Mesodermal cell (in vitro differentiated cells): ENCODE results near the gene DQX1.

Experiments
- H3K27ac ChIP-seq: 2 replicates; pipeline ENCODE4 v1.7.0; 2013; ENCODE audit warnings: mild to moderate bottlenecking, low read depth, low read length, moderate library complexity; ENCODE audit not compliant: severe bottlenecking
- H3K36me3 ChIP-seq: 2 replicates; pipeline ENCODE4 v1.7.1; 2013; ENCODE audit warnings: mild to moderate bottlenecking, low read length, moderate library complexity; ENCODE audit not compliant: control insufficient read depth, insufficient read depth
- H3K4me1 ChIP-seq: one replicate; pipeline ENCODE4 v1.7.1; 2013; ENCODE audit warnings: mild to moderate bottlenecking, low read length; ENCODE audit not compliant: insufficient read depth, control insufficient read depth, poor library complexity, severe bottlenecking
- H3K4me3 ChIP-seq: 2 replicates; pipeline ENCODE4 v1.7.0; 2013; ENCODE audit warnings: low read length, control low read depth, mild to moderate bottlenecking; ENCODE audit not compliant: insufficient read depth, poor library complexity, severe bottlenecking; ENCODE audit errors: extremely low read depth
- H3K9me3 ChIP-seq: 2 replicates; pipeline ENCODE4 v1.7.1; 2013; ENCODE audit warnings: mild to moderate bottlenecking, low read length, moderate library complexity; ENCODE audit not compliant: control insufficient read depth
- WGBS, 2 experiments: methylation state at CpG; one replicate each; pipeline ENCODE4 v1.1.5; 2013; ENCODE audit warnings: missing lambda C conversion rate in 2 of 2; ENCODE audit not compliant: insufficient coverage in 2 of 2; 5-methylcytosine and 5-hydroxymethylcytosine counted together

DQX1 gene

DNA sequence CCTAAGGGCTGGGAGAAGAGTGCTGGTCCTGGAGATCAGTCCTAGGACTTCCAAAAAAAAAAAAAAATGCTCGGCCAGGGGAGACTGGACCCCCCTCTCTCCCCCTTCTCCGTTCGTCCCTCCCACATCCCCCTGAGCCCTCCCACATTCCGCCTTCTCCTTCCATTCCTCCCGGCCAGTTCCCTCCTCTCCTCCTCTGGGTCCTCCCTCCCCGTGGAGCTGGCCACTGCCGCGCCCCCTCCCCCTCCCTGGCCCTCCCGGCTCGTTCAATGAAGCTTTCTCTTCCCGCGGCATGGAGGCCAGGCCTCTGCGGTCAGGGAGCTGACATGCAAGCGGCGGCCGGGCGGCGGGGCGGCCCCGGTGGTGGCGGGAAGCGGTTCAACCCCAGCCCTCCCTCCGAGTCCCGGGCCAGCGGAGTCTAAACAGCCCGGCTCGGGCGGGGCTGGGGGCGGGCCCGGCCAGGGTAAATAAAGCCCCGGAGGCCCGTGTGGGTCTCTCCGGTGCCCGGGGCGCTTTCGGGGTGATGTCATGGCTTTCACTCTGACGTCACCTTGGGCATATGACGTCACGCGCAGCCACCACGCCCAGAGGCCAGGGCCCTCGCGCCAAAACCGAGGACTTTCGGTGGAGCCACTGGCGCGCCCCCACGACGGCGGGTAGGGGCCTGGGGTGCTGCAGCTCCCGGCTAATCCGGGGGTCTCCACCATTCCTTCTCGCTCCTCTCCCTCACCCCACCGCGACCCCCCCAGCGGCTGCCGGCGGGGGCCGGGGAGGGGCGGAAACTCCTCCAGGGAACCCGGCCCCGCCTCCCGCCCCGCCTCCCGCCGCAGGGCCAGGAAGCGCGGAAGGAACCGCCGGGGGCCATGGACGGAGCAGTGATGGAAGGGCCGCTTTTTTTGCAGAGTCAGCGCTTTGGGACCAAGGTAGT, 28.1 kb upstream of the DQX1 start, which contains the start of the genes DOK1 and LOXL3:
DOK1 (plus strand) TSS at position 829 of the 928 bp plus-strand sequence; CDS start at position 864, 35 bp downstream.
LOXL3 (minus strand) TSS at position 51 of the 928 bp plus-strand sequence. CDS start 1,308 bp downstream, outside the sequence.
- H3K4me3 ChIP-seq, result peak within 1 kb of the TSS; percentile 76
- WGBS, 2 experiments, result 0 to 1% methylated on average over 28 to 59 of the region's 73 CpGs
- H3K9me3 ChIP-seq, result no peaks in the 10 kb centered on the region
- H3K27ac ChIP-seq, result peak within 1 kb of the TSS; percentile 98
- peaks cover 35% of the 10 kb centered on the region for H3K36me3 ChIP-seq
- H3K4me1 ChIP-seq, result peaks cover 14% of the 10 kb centered on the region

GRCh38 chr2:74552914-74553811, 27.1 kb upstream of the DQX1 start:
- peak overlapping the region; percentile 76 for H3K4me3 ChIP-seq
- WGBS, 2 experiments, result 15% methylated on average over 18 to 20 of the region's 27 CpGs
- peaks cover 15% of the 10 kb centered on the region for H3K4me1 ChIP-seq
- H3K9me3 ChIP-seq, result no peaks in the 10 kb centered on the region
- peak overlapping the region; percentile 98 for H3K27ac ChIP-seq
- H3K36me3 ChIP-seq, result peaks cover 35% of the 10 kb centered on the region

- H3K27ac ChIP-seq, result no peak overlapping the region
- H3K4me3 ChIP-seq, result no peak overlapping the region
- H3K36me3 ChIP-seq, result peaks cover 37% of the 10 kb centered on the region
- peaks cover 15% of the 10 kb centered on the region for H3K4me1 ChIP-seq
- WGBS, 2 experiments, result 92% methylated on average over 21 of the region's 21 CpGs
- no peaks in the 10 kb centered on the region for H3K9me3 ChIP-seq
These were observed 26.2 kb upstream of the DQX1 start for GRCh38 chr2:74551942-74552913.

DNA sequence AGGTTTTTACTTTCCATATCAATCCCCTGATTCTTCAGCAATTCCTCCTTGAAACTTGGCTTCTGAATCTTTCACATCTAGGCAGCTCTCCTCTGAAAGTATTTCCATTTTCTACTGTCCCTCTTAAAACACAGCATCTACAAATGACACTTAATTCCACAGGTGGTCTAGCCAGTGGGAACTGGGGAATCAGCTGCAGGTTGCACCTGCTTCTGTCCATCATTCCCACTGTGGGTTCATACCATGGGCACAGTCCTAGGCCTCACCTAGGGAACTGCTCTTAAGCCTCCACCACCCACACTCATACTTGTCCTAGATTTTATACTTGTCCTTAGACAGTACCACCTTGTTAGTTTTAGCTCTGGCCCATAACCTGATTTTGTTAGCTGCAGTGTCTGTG, 25.5 kb upstream of the DQX1 start:
- Histone ChIP-seq H3K9me3 (no peaks in the 10 kb centered on the region), H3K4me3 (no peak overlapping the region), H3K27ac (no peak overlapping the region), H3K36me3 (peaks cover 33% of the 10 kb centered on the region), H3K4me1 (peaks cover 15% of the 10 kb centered on the region)

GRCh38 chr2:74550231-74550630, 24.2 kb upstream of the DQX1 start:
- 92 to 96% methylated on average over 7 of the region's 7 CpGs for WGBS, 2 experiments
- Histone ChIP-seq H3K36me3 (peaks cover 31% of the 10 kb centered on the region), H3K27ac (no peak overlapping the region), H3K9me3 (no peaks in the 10 kb centered on the region), H3K4me3 (no peak overlapping the region), H3K4me1 (peaks cover 4% of the 10 kb centered on the region)

DNA sequence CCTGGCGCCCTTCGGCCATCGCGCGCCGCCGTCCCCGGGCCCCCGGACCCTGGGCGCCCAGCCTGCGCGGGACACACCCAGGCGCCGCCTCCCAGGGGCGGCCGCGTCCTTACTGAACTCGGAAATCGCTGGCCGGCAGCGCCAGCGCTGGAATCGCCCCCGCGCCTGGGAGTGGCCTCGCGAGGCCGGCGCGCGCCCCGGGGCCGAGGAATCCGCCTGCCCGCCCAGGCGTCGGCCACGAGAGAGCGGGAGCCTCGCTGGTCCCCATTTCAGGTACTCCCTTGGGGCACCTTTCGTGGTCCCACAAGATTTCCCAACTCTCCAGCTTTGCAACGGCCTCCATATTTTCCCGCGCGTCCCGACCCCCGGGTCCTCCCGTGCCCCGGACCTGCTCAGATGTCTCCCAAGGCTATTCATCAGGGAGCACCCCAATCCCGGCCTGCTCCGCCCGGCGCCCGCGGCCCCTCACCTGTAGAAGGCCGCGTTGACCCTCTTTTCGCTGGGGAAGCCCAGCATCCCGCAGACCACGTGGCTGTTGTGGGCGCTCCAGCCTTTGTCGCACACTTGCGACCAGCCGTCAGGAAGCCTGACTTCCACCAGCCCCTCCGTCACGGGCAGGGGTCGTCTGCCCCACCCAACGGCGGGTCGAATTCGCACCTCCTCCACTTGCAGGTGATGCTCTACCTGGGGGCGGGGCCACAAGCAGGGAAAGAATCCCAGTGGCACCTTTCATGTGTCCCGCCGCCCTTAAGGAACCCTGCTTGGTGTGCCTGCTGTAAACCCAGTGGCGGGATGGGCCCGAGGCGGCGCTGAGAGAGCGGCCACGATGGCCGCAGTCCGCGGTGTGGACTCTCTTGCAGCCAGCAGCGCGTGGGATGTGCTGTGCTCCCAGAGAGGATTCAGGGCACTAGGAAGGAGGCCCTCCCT, 23.1 kb upstream of the DQX1 start:
- H3K27ac ChIP-seq, result no peak overlapping the region
- H3K4me3 ChIP-seq, result peak overlapping the region; percentile 45
- no peaks in the 10 kb centered on the region for H3K9me3 ChIP-seq
- peaks cover 31% of the 10 kb centered on the region for H3K36me3 ChIP-seq
- peaks cover 4% of the 10 kb centered on the region for H3K4me1 ChIP-seq
- WGBS, 2 experiments, result 10 to 11% methylated on average over 64 to 84 of the region's 85 CpGs

- WGBS, 2 experiments, result 11 to 12% methylated on average over 26 of the region's 26 CpGs
- Histone ChIP-seq H3K4me1 (peaks cover 4% of the 10 kb centered on the region), H3K9me3 (no peaks in the 10 kb centered on the region), H3K36me3 (peaks cover 31% of the 10 kb centered on the region), H3K27ac (no peak overlapping the region), H3K4me3 (peak overlapping the region; percentile 45)
These were observed 22.4 kb upstream of the DQX1 start for GRCh38 chr2:74548285-74548899.

DNA sequence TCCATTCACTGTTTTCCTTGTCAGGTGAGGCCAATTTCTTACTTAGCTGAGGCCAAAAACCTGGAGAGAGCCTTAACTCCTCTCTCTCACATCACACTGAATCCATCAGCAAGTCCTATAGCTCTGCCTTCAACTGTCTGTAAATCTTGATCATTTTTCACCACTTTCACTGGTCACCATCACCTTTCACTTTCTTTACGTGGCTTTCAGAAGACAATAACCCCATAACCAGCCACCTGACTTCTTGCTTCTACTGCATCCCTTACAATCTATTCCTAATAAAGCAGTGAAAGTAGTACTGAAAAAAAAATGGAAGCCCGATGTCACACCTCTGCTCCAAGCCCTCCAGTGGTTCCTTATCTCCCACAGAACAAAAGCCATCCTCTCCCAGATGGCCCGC, 20.0 kb upstream of the DQX1 start:
- H3K4me3 ChIP-seq, result no peak overlapping the region
- no peaks in the 10 kb centered on the region for H3K9me3 ChIP-seq
- WGBS, 2 experiments, result 75 to 100% methylated on average over 2 of the region's 3 CpGs
- H3K27ac ChIP-seq, result no peak overlapping the region
- H3K4me1 ChIP-seq, result peaks cover 4% of the 10 kb centered on the region
- peaks cover 18% of the 10 kb centered on the region for H3K36me3 ChIP-seq

- 76 to 95% methylated on average over 3 of the region's 3 CpGs for WGBS, 2 experiments
- no peak overlapping the region for H3K27ac ChIP-seq
- peaks cover 9% of the 10 kb centered on the region for H3K36me3 ChIP-seq
- no peak overlapping the region for H3K4me3 ChIP-seq
- H3K9me3 ChIP-seq, result no peaks in the 10 kb centered on the region
- H3K4me1 ChIP-seq, result peaks cover 4% of the 10 kb centered on the region
These were observed 18.6 kb upstream of the DQX1 start for GRCh38 chr2:74544634-74545033.
